K562 (cell line): ENCODE measurements around the gene COL5A3. TPM values are rescaled to one million over a fixed set of nuclear protein-coding genes. Genes with fewer than 3 reads are reported as not detected.
A peak's percentile ranks its signal among the peaks of the same experiment; 100 is the strongest.

Source experiments
- HIVEP1 ChIP-seq: fragments of 250-450 bp; sonication (Bioruptor Pico); IDR thresholded peaks from 2 replicates; pipeline ENCODE4 v1.4.0; 2020; ENCODE audit warnings: mild to moderate bottlenecking
- KLF16 ChIP-seq: IDR thresholded peaks from 2 replicates; pipeline ENCODE4 v1.6.1; 2016; ENCODE audit warnings: antibody characterized with exemption
- POLR2AphosphoS2 ChIP-seq: IDR thresholded peaks from 2 replicates; pipeline ENCODE4 v1.6.1; 2012; ENCODE audit warnings: low read length, improper control_type of control experiment
- RBBP5 ChIP-seq: fragments of 200-600 bp; sonication (generic); IDR thresholded peaks from 2 replicates; pipeline ENCODE4 v1.6.1; 2012; ENCODE audit warnings: borderline replicate concordance, mild to moderate bottlenecking, low read length, control low read depth, inconsistent platforms; ENCODE audit not compliant: insufficient read depth, poor library complexity, severe bottlenecking
- TRIM24 ChIP-seq, 2 experiments: fragments of 450-650 bp; IDR thresholded peaks; 2 replicates each; pipeline ENCODE4 v1.6.1; 2016
- ZBTB7A ChIP-seq: IDR thresholded peaks from 2 replicates; pipeline ENCODE4 v1.6.1; 2011; ENCODE audit warnings: low read depth, mild to moderate bottlenecking, low read length, moderate library complexity, borderline replicate concordance; ENCODE audit not compliant: control insufficient read depth
- ZNF79 ChIP-seq: fragments of 250-450 bp; sonication (Bioruptor Pico); IDR thresholded peaks from 2 replicates; pipeline ENCODE4 v1.4.0; 2020; ENCODE audit warnings: low read depth, mild to moderate bottlenecking, moderate library complexity
- polyA plus RNA-seq, 8 experiments: library from polyadenylated mRNA; depleted of rRNA in 4 of 8; stranded (reverse) in 5 of 8; unstranded in 3 of 8; fragments of >200 nt; fragmentation: Nextera tagmentation in 2 of 8; fragmentation: Illumina TruSeq in 1 of 8; extraction: Ambion mirVana in 2 of 8; extraction: Trizol in 1 of 8; gene quantifications; 2 replicates each; pipeline versions ENCODE4 v1.2.1 to v1.2.3, GENCODE V29; 2011 to 2014; ENCODE audit warnings: inconsistent platforms in 1 of 8, missing spikeins in 1 of 8
- total RNA-seq, 7 experiments: library from RNA; depleted of rRNA in 6 of 7; stranded (reverse); fragments of >200 nt in 6 of 7; fragmentation: Illumina TruSeq in 2 of 7; extraction: Trizol in 2 of 7; gene quantifications; 2 replicates each; pipeline versions ENCODE4 v1.2.1 to v1.2.3, GENCODE V29; 2011 to 2021; ENCODE audit warnings: low replicate concordance in 1 of 7
- TF ChIP-seq, protein P1 (sequence below), 2 experiments: IDR thresholded peaks; 2 replicates each; pipeline ENCODE4 v1.6.1; 2011; ENCODE audit warnings: borderline replicate concordance in 1 of 2, control low read depth in 1 of 2, low read depth in 1 of 2, low read length in 1 of 2, mild to moderate bottlenecking in 1 of 2, mixed read lengths in 1 of 2, moderate library complexity in 1 of 2; ENCODE audit not compliant: insufficient read depth in 1 of 2, insufficient read length in 1 of 2, poor library complexity in 1 of 2, severe bottlenecking in 1 of 2; ENCODE audit errors: extremely low read depth in 1 of 2
- TF ChIP-seq, protein P2 (sequence below): fragments of 450-650 bp; conservative IDR thresholded peaks from 2 replicates; pipeline ENCODE4 v1.6.1; 2016; ENCODE audit warnings: missing genetic modification characterization, low read depth, mild to moderate bottlenecking, missing compliant biosample characterization, moderate library complexity
- TF ChIP-seq, protein P3 (sequence below): fragments of 450-650 bp; IDR thresholded peaks from 2 replicates; pipeline ENCODE4 v1.6.1; 2016; ENCODE audit warnings: mild to moderate bottlenecking, moderate library complexity
- TF ChIP-seq, protein P4 (sequence below): fragments of 200-800 bp; sonication (Bioruptor generic); IDR thresholded peaks from 2 replicates; pipeline ENCODE4 v1.6.1; 2017; ENCODE audit warnings: missing genetic modification characterization, missing compliant biosample characterization

COL5A3 gene
- total and polyA plus RNA-seq, 9 of the 15 experiments (the other 6 are each of a cell fraction or from before 2014, with no cell fraction given) = 0.01 to 0.02 TPM; not detected in 7

DNA sequence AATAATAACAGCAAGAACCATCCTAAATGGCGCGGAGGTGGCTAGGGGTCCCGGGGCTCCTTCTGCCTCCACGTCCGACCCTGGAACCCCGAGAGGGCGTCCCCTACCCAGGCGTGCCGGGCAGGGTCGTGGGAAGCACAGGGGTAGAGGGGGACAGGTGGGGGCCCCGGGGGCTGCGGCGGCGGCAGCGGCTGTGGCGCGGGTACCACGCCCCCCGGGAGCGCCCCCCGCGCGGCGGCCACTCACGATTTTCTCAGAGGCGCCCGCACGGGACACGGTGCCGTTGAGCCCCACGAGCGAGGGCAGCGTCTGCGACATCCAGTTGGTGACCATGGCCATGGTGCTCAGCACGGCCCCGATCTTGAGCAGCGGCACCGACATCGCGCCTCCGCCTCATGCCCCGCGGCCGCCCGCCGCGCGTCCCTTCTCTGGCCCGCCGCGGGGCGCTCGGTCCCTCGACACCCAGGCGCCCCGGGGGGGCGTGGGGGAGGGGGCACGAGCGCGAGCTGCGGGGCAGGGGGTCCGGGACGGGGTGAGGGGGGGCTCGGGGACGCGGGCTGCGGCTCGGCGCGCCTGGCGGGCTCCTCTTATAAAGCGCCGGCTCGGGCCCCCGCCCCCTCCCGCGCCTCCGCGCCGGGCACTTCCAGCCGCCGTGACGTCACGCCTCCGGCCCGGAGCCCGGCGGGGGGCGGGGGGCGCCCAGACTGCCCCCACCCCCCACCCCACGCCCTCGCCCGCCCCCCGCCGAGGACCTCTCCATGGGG is 96.9 kb downstream of the COL5A3 start (continued):
- no peak for TF ChIP-seq RBBP5
- TF ChIP-seq ZBTB7A = peak; percentile 62; the same call in 1 of the 2 replicates
- TF ChIP-seq ZNF79 = no peak
- no peak for TF ChIP-seq KLF16
- TF ChIP-seq HIVEP1 (CRISPR knock-in tag) = no peak
- TF ChIP-seq, protein P1, sequence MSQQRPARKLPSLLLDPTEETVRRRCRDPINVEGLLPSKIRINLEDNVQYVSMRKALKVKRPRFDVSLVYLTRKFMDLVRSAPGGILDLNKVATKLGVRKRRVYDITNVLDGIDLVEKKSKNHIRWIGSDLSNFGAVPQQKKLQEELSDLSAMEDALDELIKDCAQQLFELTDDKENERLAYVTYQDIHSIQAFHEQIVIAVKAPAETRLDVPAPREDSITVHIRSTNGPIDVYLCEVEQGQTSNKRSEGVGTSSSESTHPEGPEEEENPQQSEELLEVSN (IDR thresholded peaks at IDR 0.05; ENCODE audit: borderline replicate concordance in 1 of 2, extremely low read depth in 1 of 2, insufficient read depth in 1 of 2, insufficient read length in 1 of 2, low read depth in 1 of 2, low read length in 1 of 2, poor library complexity in 1 of 2, severe bottlenecking in 1 of 2) = peak; percentile 88 to 99
- TF ChIP-seq, protein P2, sequence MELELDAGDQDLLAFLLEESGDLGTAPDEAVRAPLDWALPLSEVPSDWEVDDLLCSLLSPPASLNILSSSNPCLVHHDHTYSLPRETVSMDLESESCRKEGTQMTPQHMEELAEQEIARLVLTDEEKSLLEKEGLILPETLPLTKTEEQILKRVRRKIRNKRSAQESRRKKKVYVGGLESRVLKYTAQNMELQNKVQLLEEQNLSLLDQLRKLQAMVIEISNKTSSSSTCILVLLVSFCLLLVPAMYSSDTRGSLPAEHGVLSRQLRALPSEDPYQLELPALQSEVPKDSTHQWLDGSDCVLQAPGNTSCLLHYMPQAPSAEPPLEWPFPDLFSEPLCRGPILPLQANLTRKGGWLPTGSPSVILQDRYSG (tag) = no peak
- TF ChIP-seq, protein P3, sequence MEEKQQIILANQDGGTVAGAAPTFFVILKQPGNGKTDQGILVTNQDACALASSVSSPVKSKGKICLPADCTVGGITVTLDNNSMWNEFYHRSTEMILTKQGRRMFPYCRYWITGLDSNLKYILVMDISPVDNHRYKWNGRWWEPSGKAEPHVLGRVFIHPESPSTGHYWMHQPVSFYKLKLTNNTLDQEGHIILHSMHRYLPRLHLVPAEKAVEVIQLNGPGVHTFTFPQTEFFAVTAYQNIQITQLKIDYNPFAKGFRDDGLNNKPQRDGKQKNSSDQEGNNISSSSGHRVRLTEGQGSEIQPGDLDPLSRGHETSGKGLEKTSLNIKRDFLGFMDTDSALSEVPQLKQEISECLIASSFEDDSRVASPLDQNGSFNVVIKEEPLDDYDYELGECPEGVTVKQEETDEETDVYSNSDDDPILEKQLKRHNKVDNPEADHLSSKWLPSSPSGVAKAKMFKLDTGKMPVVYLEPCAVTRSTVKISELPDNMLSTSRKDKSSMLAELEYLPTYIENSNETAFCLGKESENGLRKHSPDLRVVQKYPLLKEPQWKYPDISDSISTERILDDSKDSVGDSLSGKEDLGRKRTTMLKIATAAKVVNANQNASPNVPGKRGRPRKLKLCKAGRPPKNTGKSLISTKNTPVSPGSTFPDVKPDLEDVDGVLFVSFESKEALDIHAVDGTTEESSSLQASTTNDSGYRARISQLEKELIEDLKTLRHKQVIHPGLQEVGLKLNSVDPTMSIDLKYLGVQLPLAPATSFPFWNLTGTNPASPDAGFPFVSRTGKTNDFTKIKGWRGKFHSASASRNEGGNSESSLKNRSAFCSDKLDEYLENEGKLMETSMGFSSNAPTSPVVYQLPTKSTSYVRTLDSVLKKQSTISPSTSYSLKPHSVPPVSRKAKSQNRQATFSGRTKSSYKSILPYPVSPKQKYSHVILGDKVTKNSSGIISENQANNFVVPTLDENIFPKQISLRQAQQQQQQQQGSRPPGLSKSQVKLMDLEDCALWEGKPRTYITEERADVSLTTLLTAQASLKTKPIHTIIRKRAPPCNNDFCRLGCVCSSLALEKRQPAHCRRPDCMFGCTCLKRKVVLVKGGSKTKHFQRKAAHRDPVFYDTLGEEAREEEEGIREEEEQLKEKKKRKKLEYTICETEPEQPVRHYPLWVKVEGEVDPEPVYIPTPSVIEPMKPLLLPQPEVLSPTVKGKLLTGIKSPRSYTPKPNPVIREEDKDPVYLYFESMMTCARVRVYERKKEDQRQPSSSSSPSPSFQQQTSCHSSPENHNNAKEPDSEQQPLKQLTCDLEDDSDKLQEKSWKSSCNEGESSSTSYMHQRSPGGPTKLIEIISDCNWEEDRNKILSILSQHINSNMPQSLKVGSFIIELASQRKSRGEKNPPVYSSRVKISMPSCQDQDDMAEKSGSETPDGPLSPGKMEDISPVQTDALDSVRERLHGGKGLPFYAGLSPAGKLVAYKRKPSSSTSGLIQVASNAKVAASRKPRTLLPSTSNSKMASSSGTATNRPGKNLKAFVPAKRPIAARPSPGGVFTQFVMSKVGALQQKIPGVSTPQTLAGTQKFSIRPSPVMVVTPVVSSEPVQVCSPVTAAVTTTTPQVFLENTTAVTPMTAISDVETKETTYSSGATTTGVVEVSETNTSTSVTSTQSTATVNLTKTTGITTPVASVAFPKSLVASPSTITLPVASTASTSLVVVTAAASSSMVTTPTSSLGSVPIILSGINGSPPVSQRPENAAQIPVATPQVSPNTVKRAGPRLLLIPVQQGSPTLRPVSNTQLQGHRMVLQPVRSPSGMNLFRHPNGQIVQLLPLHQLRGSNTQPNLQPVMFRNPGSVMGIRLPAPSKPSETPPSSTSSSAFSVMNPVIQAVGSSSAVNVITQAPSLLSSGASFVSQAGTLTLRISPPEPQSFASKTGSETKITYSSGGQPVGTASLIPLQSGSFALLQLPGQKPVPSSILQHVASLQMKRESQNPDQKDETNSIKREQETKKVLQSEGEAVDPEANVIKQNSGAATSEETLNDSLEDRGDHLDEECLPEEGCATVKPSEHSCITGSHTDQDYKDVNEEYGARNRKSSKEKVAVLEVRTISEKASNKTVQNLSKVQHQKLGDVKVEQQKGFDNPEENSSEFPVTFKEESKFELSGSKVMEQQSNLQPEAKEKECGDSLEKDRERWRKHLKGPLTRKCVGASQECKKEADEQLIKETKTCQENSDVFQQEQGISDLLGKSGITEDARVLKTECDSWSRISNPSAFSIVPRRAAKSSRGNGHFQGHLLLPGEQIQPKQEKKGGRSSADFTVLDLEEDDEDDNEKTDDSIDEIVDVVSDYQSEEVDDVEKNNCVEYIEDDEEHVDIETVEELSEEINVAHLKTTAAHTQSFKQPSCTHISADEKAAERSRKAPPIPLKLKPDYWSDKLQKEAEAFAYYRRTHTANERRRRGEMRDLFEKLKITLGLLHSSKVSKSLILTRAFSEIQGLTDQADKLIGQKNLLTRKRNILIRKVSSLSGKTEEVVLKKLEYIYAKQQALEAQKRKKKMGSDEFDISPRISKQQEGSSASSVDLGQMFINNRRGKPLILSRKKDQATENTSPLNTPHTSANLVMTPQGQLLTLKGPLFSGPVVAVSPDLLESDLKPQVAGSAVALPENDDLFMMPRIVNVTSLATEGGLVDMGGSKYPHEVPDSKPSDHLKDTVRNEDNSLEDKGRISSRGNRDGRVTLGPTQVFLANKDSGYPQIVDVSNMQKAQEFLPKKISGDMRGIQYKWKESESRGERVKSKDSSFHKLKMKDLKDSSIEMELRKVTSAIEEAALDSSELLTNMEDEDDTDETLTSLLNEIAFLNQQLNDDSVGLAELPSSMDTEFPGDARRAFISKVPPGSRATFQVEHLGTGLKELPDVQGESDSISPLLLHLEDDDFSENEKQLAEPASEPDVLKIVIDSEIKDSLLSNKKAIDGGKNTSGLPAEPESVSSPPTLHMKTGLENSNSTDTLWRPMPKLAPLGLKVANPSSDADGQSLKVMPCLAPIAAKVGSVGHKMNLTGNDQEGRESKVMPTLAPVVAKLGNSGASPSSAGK = peak; percentile 89
- TF ChIP-seq POLR2AphosphoS2 = no peak
- TF ChIP-seq, protein P4, sequence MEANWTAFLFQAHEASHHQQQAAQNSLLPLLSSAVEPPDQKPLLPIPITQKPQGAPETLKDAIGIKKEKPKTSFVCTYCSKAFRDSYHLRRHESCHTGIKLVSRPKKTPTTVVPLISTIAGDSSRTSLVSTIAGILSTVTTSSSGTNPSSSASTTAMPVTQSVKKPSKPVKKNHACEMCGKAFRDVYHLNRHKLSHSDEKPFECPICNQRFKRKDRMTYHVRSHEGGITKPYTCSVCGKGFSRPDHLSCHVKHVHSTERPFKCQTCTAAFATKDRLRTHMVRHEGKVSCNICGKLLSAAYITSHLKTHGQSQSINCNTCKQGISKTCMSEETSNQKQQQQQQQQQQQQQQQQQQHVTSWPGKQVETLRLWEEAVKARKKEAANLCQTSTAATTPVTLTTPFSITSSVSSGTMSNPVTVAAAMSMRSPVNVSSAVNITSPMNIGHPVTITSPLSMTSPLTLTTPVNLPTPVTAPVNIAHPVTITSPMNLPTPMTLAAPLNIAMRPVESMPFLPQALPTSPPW (CRISPR knock-in tag) = peak; percentile 35; the same call in 1 of the 2 replicates
- no peak for TF ChIP-seq TRIM24 (IDR thresholded peaks at IDR 0.05)
